ENCODE results near the gene EED.

EED gene

GRCh38 chr11:86196913-86197312, 47.6 kb upstream of the EED start:
- Histone ChIP-seq H3K4me3 (ENCODE audit: low read depth, low read length, poor library complexity, severe bottlenecking) (no peak overlapping the region), H3K4me1 (ENCODE audit: insufficient read depth, low read length, severe bottlenecking) (peaks cover 36% of the 10 kb centered on the region), H3K9me2 (ENCODE audit: low read depth, low read length) (no peaks in the 10 kb centered on the region), H3F3A (ENCODE audit: insufficient read depth, low read length) (peaks cover 7% of the 10 kb centered on the region; the same call in 1 of the 2 replicates), H3K27me3 (ENCODE audit: insufficient read depth, low read length) (no peaks in the 10 kb centered on the region), H3K9ac (ENCODE audit: low read length) (no peak overlapping the region), H4K20me1 (ENCODE audit: insufficient read depth, low read length) (no peaks in the 10 kb centered on the region), H3K27ac (ENCODE audit: low read depth, low read length, poor library complexity, severe bottlenecking) (no peak overlapping the region), H3K9me3 (ENCODE audit: low read length) (no peaks in the 10 kb centered on the region), H2AFZ (ENCODE audit: low read length) (no peak overlapping the region), H3K4me2 (ENCODE audit: low read length) (no peak overlapping the region), H3K79me2 (ENCODE audit: insufficient read depth, low read length) (no peaks in the 10 kb centered on the region), H3K36me3 (ENCODE audit: insufficient read depth, low read length) (no peaks in the 10 kb centered on the region; the same call in 1 of the 2 replicates)
- TF ChIP-seq CTCF (IDR thresholded peaks at IDR 0.05; ENCODE audit: low read length) (no peak), EZH2 (IDR thresholded peaks at IDR 0.05; ENCODE audit: borderline replicate concordance, low read length) (no peak)

GRCh38 chr11:86197448-86197847, 47.1 kb upstream of the EED start:
- Histone ChIP-seq H3K9ac (ENCODE audit: low read length) (no peak overlapping the region), H3K27ac (ENCODE audit: low read depth, low read length, poor library complexity, severe bottlenecking) (no peak overlapping the region), H3K27me3 (ENCODE audit: insufficient read depth, low read length) (no peaks in the 10 kb centered on the region), H3K4me2 (ENCODE audit: low read length) (no peak overlapping the region), H3F3A (ENCODE audit: insufficient read depth, low read length) (peaks cover 4% of the 10 kb centered on the region; the same call in 1 of the 2 replicates), H4K20me1 (ENCODE audit: insufficient read depth, low read length) (no peaks in the 10 kb centered on the region), H2AFZ (ENCODE audit: low read length) (no peak overlapping the region), H3K9me2 (ENCODE audit: low read depth, low read length) (no peaks in the 10 kb centered on the region), H3K4me1 (ENCODE audit: insufficient read depth, low read length, severe bottlenecking) (peaks cover 36% of the 10 kb centered on the region), H3K79me2 (ENCODE audit: insufficient read depth, low read length) (no peaks in the 10 kb centered on the region), H3K36me3 (ENCODE audit: insufficient read depth, low read length) (no peaks in the 10 kb centered on the region; the same call in 1 of the 2 replicates), H3K4me3 (ENCODE audit: low read depth, low read length, poor library complexity, severe bottlenecking) (no peak overlapping the region), H3K9me3 (ENCODE audit: low read length) (no peaks in the 10 kb centered on the region)
- TF ChIP-seq EZH2 (IDR thresholded peaks at IDR 0.05; ENCODE audit: borderline replicate concordance, low read length) (no peak), CTCF (IDR thresholded peaks at IDR 0.05; ENCODE audit: low read length) (no peak)

DNA sequence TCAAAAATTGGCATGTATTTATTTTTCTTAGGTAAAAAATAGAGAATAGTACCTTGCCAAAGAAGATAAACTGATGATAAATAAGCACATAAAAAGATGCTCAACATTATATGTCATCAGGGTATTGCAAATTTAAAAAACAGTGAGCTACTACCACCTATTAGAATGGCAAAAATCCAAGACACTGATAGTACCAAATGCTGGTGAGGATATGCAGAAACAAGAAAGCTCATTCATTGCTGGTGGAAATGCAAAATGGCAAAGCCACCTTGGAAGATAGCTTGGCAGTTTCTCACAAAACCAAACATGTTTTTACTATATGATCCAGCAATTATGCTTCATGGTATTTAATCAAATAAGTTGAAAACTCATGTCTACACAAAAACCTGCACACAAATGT, 46.4 kb upstream of the EED start:
- H3K9me2 ChIP-seq (ENCODE audit: low read depth, low read length) = no peaks in the 10 kb centered on the region
- no peak overlapping the region for H3K4me2 ChIP-seq (ENCODE audit: low read length)
- no peaks in the 10 kb centered on the region for H3K27me3 ChIP-seq (ENCODE audit: insufficient read depth, low read length)
- H3K9me3 ChIP-seq (ENCODE audit: low read length) = no peaks in the 10 kb centered on the region
- H2AFZ ChIP-seq (ENCODE audit: low read length) = no peak overlapping the region
- no peak for TF ChIP-seq CTCF (IDR thresholded peaks at IDR 0.05; ENCODE audit: low read length)
- no peak for TF ChIP-seq EZH2 (IDR thresholded peaks at IDR 0.05; ENCODE audit: borderline replicate concordance, low read length)
- H3K79me2 ChIP-seq (ENCODE audit: insufficient read depth, low read length) = no peaks in the 10 kb centered on the region
- H3K27ac ChIP-seq (ENCODE audit: low read depth, low read length, poor library complexity, severe bottlenecking) = no peak overlapping the region
- H3K4me1 ChIP-seq (ENCODE audit: insufficient read depth, low read length, severe bottlenecking) = peaks cover 35% of the 10 kb centered on the region
- no peaks in the 10 kb centered on the region for H3F3A ChIP-seq (ENCODE audit: insufficient read depth, low read length)
- no peaks in the 10 kb centered on the region for H4K20me1 ChIP-seq (ENCODE audit: insufficient read depth, low read length)
- H3K36me3 ChIP-seq (ENCODE audit: insufficient read depth, low read length) = no peaks in the 10 kb centered on the region; the same call in 1 of the 2 replicates
- H3K9ac ChIP-seq (ENCODE audit: low read length) = no peak overlapping the region
- H3K4me3 ChIP-seq (ENCODE audit: low read depth, low read length, poor library complexity, severe bottlenecking) = no peak overlapping the region

Data from OCI-LY1 (cell line).